ENCODE measurements around the gene PCSK5. TPM values are rescaled to one million over a fixed set of nuclear protein-coding genes. Genes with fewer than 3 reads are reported as not detected.

The PCSK5 gene
- total and polyA plus RNA-seq, 4 donors: 0.58 to 3.6 (median 0.82) TPM

GRCh38 chr9:76087976-76088375 lies 197.5 kb downstream of the PCSK5 start:
- WGBS: 94% methylated on average over 1 of the region's 1 CpG
- Histone ChIP-seq H3K4me1 (ENCODE audit: control insufficient read depth in 4 of 4, insufficient read depth in 4 of 4, low read length in 3 of 4) (no peaks in the 10 kb centered on the region), H3K9me3 (ENCODE audit: control insufficient read depth in 4 of 4, low read length in 3 of 4) (no peaks in the 10 kb centered on the region), H3K9ac (ENCODE audit: low read depth in 1 of 2, low read length in 2 of 2) (no peak overlapping the region), H3K27ac (ENCODE audit: low read depth in 1 of 2, low read length in 2 of 2) (no peak overlapping the region), H3K4me3 (ENCODE audit: low read depth in 1 of 3, low read length in 3 of 3) (no peak overlapping the region), H3K27me3 (ENCODE audit: control insufficient read depth in 4 of 4, insufficient read depth in 4 of 4, low read length in 3 of 4) (no peaks in the 10 kb centered on the region), H3K36me3 (ENCODE audit: control insufficient read depth in 4 of 4, insufficient read depth in 3 of 4, low read depth in 1 of 4, low read length in 3 of 4) (no peaks in the 10 kb centered on the region)
- TF ChIP-seq NR2F2 (IDR thresholded peaks at IDR 0.05) (no peak), YY1 (IDR thresholded peaks at IDR 0.05) (no peak), EGR1 (IDR thresholded peaks at IDR 0.05; ENCODE audit: low read depth in 2 of 2) (no peak), FOXA1 (IDR thresholded peaks at IDR 0.05) (no peak), GABPA (IDR thresholded peaks at IDR 0.05 in 1 of 2, conservative IDR thresholded peaks at IDR 0.05 in 1 of 2) (no peak), HNF4A (conservative IDR thresholded peaks at IDR 0.05) (no peak), SP1 (IDR thresholded peaks at IDR 0.05) (no peak), RXRA (IDR thresholded peaks at IDR 0.05) (no peak)
- DNase-seq (ENCODE audit: low spot score): no peak

DNA sequence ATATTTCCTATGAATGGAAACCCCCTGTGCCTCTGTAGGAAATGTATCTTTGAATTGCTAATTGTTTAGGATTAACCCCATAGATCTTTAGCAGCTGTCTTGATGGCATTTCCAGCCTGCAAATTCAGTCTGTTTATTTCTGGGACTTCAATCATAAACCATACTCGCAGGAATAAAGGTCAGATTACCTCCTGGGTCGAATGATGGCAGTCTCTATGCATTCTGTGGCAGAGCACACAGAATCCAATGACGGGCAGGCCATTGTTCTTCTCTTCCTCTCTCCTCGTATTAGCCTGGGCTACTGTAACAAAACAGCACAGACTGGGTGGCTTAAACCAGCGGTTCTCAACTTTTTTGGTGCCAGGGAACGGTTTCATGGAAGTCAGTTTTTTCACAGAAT lies 199.9 kb downstream of the PCSK5 start:
- Histone ChIP-seq H3K9ac (ENCODE audit: low read depth in 1 of 2, low read length in 2 of 2) (no peak overlapping the region), H3K9me3 (ENCODE audit: control insufficient read depth in 4 of 4, low read length in 3 of 4) (no peaks in the 10 kb centered on the region), H3K36me3 (ENCODE audit: control insufficient read depth in 4 of 4, insufficient read depth in 3 of 4, low read depth in 1 of 4, low read length in 3 of 4) (no peaks in the 10 kb centered on the region), H3K4me1 (ENCODE audit: control insufficient read depth in 4 of 4, insufficient read depth in 4 of 4, low read length in 3 of 4) (no peaks in the 10 kb centered on the region), H3K27me3 (ENCODE audit: control insufficient read depth in 4 of 4, insufficient read depth in 4 of 4, low read length in 3 of 4) (no peaks in the 10 kb centered on the region), H3K27ac (ENCODE audit: low read depth in 1 of 2, low read length in 2 of 2) (no peak overlapping the region), H3K4me3 (ENCODE audit: low read depth in 1 of 3, low read length in 3 of 3) (no peak overlapping the region)
- TF ChIP-seq, protein P1, sequence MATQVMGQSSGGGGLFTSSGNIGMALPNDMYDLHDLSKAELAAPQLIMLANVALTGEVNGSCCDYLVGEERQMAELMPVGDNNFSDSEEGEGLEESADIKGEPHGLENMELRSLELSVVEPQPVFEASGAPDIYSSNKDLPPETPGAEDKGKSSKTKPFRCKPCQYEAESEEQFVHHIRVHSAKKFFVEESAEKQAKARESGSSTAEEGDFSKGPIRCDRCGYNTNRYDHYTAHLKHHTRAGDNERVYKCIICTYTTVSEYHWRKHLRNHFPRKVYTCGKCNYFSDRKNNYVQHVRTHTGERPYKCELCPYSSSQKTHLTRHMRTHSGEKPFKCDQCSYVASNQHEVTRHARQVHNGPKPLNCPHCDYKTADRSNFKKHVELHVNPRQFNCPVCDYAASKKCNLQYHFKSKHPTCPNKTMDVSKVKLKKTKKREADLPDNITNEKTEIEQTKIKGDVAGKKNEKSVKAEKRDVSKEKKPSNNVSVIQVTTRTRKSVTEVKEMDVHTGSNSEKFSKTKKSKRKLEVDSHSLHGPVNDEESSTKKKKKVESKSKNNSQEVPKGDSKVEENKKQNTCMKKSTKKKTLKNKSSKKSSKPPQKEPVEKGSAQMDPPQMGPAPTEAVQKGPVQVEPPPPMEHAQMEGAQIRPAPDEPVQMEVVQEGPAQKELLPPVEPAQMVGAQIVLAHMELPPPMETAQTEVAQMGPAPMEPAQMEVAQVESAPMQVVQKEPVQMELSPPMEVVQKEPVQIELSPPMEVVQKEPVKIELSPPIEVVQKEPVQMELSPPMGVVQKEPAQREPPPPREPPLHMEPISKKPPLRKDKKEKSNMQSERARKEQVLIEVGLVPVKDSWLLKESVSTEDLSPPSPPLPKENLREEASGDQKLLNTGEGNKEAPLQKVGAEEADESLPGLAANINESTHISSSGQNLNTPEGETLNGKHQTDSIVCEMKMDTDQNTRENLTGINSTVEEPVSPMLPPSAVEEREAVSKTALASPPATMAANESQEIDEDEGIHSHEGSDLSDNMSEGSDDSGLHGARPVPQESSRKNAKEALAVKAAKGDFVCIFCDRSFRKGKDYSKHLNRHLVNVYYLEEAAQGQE (IDR thresholded peaks at IDR 0.05): no peak
- TF ChIP-seq EGR1 (IDR thresholded peaks at IDR 0.05; ENCODE audit: low read depth in 2 of 2) (no peak), SP1 (IDR thresholded peaks at IDR 0.05) (no peak), CTCF (IDR thresholded peaks at IDR 0.05; ENCODE audit: low read depth, low read length, missing input control) (no peak), NR2F2 (IDR thresholded peaks at IDR 0.05) (no peak), JUND (IDR thresholded peaks at IDR 0.05) (no peak), TAF1 (conservative IDR thresholded peaks at IDR 0.05) (no peak), FOXA1 (IDR thresholded peaks at IDR 0.05) (no peak), FOXA2 (IDR thresholded peaks at IDR 0.05) (no peak), RXRA (IDR thresholded peaks at IDR 0.05) (no peak), MAX (IDR thresholded peaks at IDR 0.05) (no peak), HNF4G (IDR thresholded peaks at IDR 0.05) (no peak), YY1 (IDR thresholded peaks at IDR 0.05) (no peak), RAD21 (IDR thresholded peaks at IDR 0.05) (no peak)
- TF ChIP-seq, protein P2, sequence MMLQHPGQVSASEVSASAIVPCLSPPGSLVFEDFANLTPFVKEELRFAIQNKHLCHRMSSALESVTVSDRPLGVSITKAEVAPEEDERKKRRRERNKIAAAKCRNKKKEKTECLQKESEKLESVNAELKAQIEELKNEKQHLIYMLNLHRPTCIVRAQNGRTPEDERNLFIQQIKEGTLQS (IDR thresholded peaks at IDR 0.05): no peak
- no peak for DNase-seq (ENCODE audit: low spot score)
- WGBS: 73% methylated on average over 6 of the region's 6 CpGs
